GM23248 (cell line): ENCODE measurements around the gene TICAM2. TPM values are rescaled to one million over a fixed set of nuclear protein-coding genes. Genes with fewer than 3 reads are reported as not detected.
A peak's percentile ranks its signal among the peaks of the same experiment; 100 is the strongest.

Experiments
- DNase-seq: peaks from one replicate; pipeline ENCODE4 v3.0.0-alpha.2; 2015
- H2AFZ ChIP-seq: fragments of 200-600 bp; sonication (generic); 2 replicates; pipeline ENCODE4 v1.6.1; 2016; ENCODE audit warnings: antibody characterized with exemption
- H3F3A ChIP-seq: fragments of 200-600 bp; sonication (generic); 2 replicates; pipeline ENCODE4 v1.6.1; 2016; ENCODE audit warnings: mild to moderate bottlenecking, antibody characterized with exemption, mixed run types; ENCODE audit not compliant: insufficient read depth
- H3K27ac ChIP-seq: fragments of 200-600 bp; sonication (generic); 2 replicates; pipeline ENCODE4 v1.5.1; 2016; ENCODE audit warnings: mild to moderate bottlenecking
- H3K27me3 ChIP-seq: fragments of 200-600 bp; sonication (generic); replicated peaks from 2 replicates; pipeline ENCODE4 v1.6.1; 2016; ENCODE audit warnings: mild to moderate bottlenecking; ENCODE audit not compliant: insufficient read depth
- H3K36me3 ChIP-seq: fragments of 200-600 bp; sonication (generic); 2 replicates; pipeline ENCODE4 v1.6.1; 2016; ENCODE audit warnings: low read depth, mild to moderate bottlenecking
- H3K4me1 ChIP-seq: fragments of 200-600 bp; sonication (generic); 2 replicates; pipeline ENCODE4 v1.6.1; 2016; ENCODE audit warnings: mild to moderate bottlenecking; ENCODE audit not compliant: insufficient read depth
- H3K4me2 ChIP-seq: fragments of 200-600 bp; sonication (generic); one replicate; pipeline ENCODE4 v1.6.1; 2016; ENCODE audit warnings: mild to moderate bottlenecking; ENCODE audit not compliant: unreplicated experiment
- H3K4me3 ChIP-seq: fragments of 200-600 bp; sonication (generic); 2 replicates; pipeline ENCODE4 v1.5.1; 2016; ENCODE audit warnings: mild to moderate bottlenecking
- H3K79me2 ChIP-seq: fragments of 200-600 bp; sonication (generic); 2 replicates; pipeline ENCODE4 v1.6.1; 2016; ENCODE audit warnings: mild to moderate bottlenecking; ENCODE audit not compliant: insufficient read depth
- H3K9ac ChIP-seq: fragments of 200-600 bp; sonication (generic); 2 replicates; pipeline ENCODE4 v1.6.1; 2016; ENCODE audit warnings: mild to moderate bottlenecking
- H3K9me2 ChIP-seq: fragments of 200-600 bp; sonication (generic); 2 replicates; pipeline ENCODE4 v1.6.1; 2016; ENCODE audit warnings: mixed run types, mild to moderate bottlenecking, moderate library complexity; ENCODE audit not compliant: insufficient read depth
- H3K9me3 ChIP-seq: fragments of 200-600 bp; sonication (generic); one replicate; pipeline ENCODE4 v1.6.1; 2017; ENCODE audit warnings: low read depth
- H4K20me1 ChIP-seq: fragments of 200-600 bp; sonication (generic); 2 replicates; pipeline ENCODE4 v1.6.0; 2016; ENCODE audit not compliant: insufficient read depth
- EZH2 ChIP-seq: fragments of 200-600 bp; sonication (generic); IDR thresholded peaks from 2 replicates; pipeline ENCODE4 v1.6.1; 2018; ENCODE audit warnings: antibody characterized with exemption, mild to moderate bottlenecking; ENCODE audit not compliant: insufficient read depth, poor library complexity, severe bottlenecking
- EZH2phosphoT487 ChIP-seq: fragments of 200-600 bp; sonication (generic); IDR thresholded peaks from 2 replicates; pipeline ENCODE4 v1.6.1; 2018; ENCODE audit warnings: antibody characterized with exemption, moderate library complexity, mild to moderate bottlenecking, low read depth; ENCODE audit not compliant: insufficient read depth
- WGBS, 2 experiments: methylation state at CpG; one replicate each; pipeline ENCODE4 v1.1.6; 2015 to 2017; ENCODE audit warnings: low lambda C conversion rate in 2 of 2, low coverage in 1 of 2; ENCODE audit errors: missing lambda C conversion rate in 2 of 2; 5-methylcytosine and 5-hydroxymethylcytosine counted together
- in situ Hi-C: fragments of 300-500 bp; cut with MboI; formaldehyde crosslinking; loops from 2 replicates; pipeline ENCODE4 v1.15.0; 2020
- polyA plus RNA-seq: library from polyadenylated mRNA; unstranded; fragments of >200 nt; fragmentation: Nextera tagmentation; extraction: Ambion mirVana; gene quantifications from 2 replicates; pipeline ENCODE4 v1.2.1, GENCODE V29; 2016
- total RNA-seq: library from RNA; depleted of rRNA; stranded (reverse); fragments of >200 nt; shearing (Covaris generic); gene quantifications from 2 replicates; pipeline ENCODE4 v1.2.3, GENCODE V29; 2014

The TICAM2 gene
- total and polyA plus RNA-seq, 2 experiments from 2014 or later, result 1.9 to 11.3 TPM

DNA sequence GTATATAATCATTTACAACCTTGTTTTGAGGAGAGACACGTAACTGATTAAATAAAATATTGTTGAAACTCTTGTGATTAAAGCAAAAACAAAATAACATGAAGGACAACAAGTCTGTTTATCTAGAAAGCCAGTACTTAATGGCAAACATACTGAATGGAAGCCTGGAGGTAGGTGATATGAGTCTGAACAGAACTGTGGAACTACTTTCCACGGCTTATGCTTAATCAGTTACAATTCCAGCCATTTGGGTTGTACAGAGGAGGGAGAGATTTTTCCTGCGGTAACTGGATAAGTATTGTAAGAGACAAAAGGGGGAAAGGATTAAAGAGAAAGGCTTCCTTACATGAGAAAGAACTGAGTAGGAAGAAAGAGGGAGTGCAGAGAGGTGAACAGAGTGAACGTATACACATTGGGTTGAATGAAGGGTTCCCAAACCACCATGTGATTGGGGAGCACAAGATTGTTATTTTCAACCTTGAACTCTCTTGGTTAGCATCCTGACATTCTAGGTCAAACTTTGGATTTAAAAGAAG, 19.2 kb upstream of the TICAM2 start:
- Histone ChIP-seq H3K79me2 (peaks cover 94% of the 10 kb centered on the region), H3K4me1 (peaks cover 27% of the 10 kb centered on the region), H3K9ac (no peak overlapping the region), H3K9me2 (no peaks in the 10 kb centered on the region), H3K27ac (no peak overlapping the region), H3K4me2 (peak overlapping the region; percentile 5), H3K36me3 (peaks cover 34% of the 10 kb centered on the region), H3K4me3 (no peak overlapping the region), H3F3A (peaks cover 1% of the 10 kb centered on the region; the same call in 1 of the 2 replicates), H3K27me3 (no peaks in the 10 kb centered on the region), H4K20me1 (0 out of 2 replicates have a peak, but pooled peaks cover 4% of the 10 kb centered on the region), H2AFZ (no peak overlapping the region), H3K9me3 (no peaks in the 10 kb centered on the region)
- no peak for DNase-seq
- TF ChIP-seq EZH2 (no peak), EZH2phosphoT487 (no peak)
- in situ Hi-C loops, result loop anchor here (10.0 kb wide), 1 partner anchor 213 kb away; no protein-coding TSS in a partner anchor
- WGBS, 2 experiments, result 91 to 99% methylated on average over 4 of the region's 4 CpGs

DNA sequence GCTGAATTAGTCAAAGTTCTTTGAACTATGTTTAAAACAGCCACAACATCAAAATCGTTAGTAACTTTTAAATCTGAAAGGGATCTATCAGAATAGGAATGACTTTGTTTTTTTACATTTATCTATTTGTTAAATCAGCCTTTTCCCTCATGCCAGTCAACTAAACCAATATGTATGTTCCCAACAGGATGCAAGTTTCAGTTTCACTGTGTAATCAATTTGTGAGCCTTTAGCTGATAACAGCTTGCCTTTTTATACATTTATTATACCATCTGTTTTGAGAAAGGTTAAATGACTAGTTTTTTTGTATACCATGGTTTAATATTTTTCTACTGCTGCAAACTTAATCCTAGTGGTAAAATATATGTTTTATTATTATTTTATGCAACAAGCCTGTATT, 14.6 kb upstream of the TICAM2 start:
- H3K9me3 ChIP-seq, result no peaks in the 10 kb centered on the region
- peaks cover 72% of the 10 kb centered on the region for H3K36me3 ChIP-seq
- in situ Hi-C loops, result no loop called here
- 50 to 52% methylated on average over 1 of the region's 1 CpG for WGBS, 2 experiments
- H3K4me2 ChIP-seq, result no peak overlapping the region
- no peak for DNase-seq
- H3K9me2 ChIP-seq, result no peaks in the 10 kb centered on the region
- no peak overlapping the region for H3K27ac ChIP-seq
- H3K27me3 ChIP-seq, result no peaks in the 10 kb centered on the region
- peaks cover 99% of the 10 kb centered on the region for H3K79me2 ChIP-seq
- no peak overlapping the region for H3K9ac ChIP-seq
- TF ChIP-seq EZH2 (no peak), EZH2phosphoT487 (no peak)
- H2AFZ ChIP-seq, result no peak overlapping the region
- no peaks in the 10 kb centered on the region for H3F3A ChIP-seq
- no peak overlapping the region for H3K4me3 ChIP-seq
- no peaks in the 10 kb centered on the region for H4K20me1 ChIP-seq
- H3K4me1 ChIP-seq, result peaks cover 5% of the 10 kb centered on the region; the same call in 1 of the 2 replicates

- no peak for DNase-seq
- Histone ChIP-seq H3K27ac (no peak overlapping the region), H3K9ac (no peak overlapping the region), H3F3A (no peaks in the 10 kb centered on the region), H2AFZ (no peak overlapping the region), H3K79me2 (peaks cover 99% of the 10 kb centered on the region), H3K4me2 (no peak overlapping the region), H3K9me2 (no peaks in the 10 kb centered on the region), H3K4me1 (peaks cover 5% of the 10 kb centered on the region; the same call in 1 of the 2 replicates), H3K27me3 (no peaks in the 10 kb centered on the region), H3K9me3 (no peaks in the 10 kb centered on the region), H3K36me3 (peaks cover 73% of the 10 kb centered on the region), H3K4me3 (no peak overlapping the region), H4K20me1 (no peaks in the 10 kb centered on the region)
- TF ChIP-seq EZH2, result no peak
- TF ChIP-seq EZH2phosphoT487, result no peak
- in situ Hi-C loops, result no loop called here
Observed at GRCh38 chr5:115616472-115616871, 14.2 kb upstream of the TICAM2 start.

GRCh38 chr5:115611873-115612272, 9.6 kb upstream of the TICAM2 start:
- in situ Hi-C loops, result no loop called here
- TF ChIP-seq EZH2phosphoT487, result no peak
- no peak for TF ChIP-seq EZH2
- no peaks in the 10 kb centered on the region for H3K9me3 ChIP-seq
- no peak overlapping the region for H3K9ac ChIP-seq
- no peak overlapping the region for H3K27ac ChIP-seq
- peaks cover 2% of the 10 kb centered on the region; the same call in 1 of the 2 replicates for H3K4me1 ChIP-seq
- H3K4me3 ChIP-seq, result no peak overlapping the region
- no peak for DNase-seq
- H4K20me1 ChIP-seq, result no peaks in the 10 kb centered on the region
- no peaks in the 10 kb centered on the region for H3K9me2 ChIP-seq
- H3K36me3 ChIP-seq, result peaks cover 46% of the 10 kb centered on the region
- WGBS, 2 experiments, result 98 to 99% methylated on average over 5 of the region's 5 CpGs
- no peak overlapping the region for H2AFZ ChIP-seq
- H3K27me3 ChIP-seq, result no peaks in the 10 kb centered on the region
- H3F3A ChIP-seq, result peaks cover 1% of the 10 kb centered on the region; the same call in 1 of the 2 replicates
- peaks cover 99% of the 10 kb centered on the region for H3K79me2 ChIP-seq
- H3K4me2 ChIP-seq, result no peak overlapping the region

DNA sequence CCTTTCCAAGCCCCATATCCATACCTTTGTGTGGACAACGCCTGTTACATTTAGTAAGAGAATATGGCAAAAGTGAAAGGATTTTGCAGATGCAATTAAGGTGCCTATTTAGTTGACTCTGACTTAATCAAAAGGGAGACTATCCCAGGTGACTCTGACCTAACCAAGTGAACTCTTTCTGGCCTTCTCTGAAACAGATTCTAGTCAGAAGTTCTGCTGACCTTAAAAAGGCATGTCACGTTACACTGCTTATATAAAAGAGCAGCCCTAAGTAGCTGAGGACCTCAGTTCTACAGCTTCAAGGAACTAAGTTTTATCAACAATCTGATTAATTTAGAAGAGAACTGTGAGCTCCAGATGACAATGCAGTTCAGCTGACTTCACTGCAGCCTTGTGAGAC, 5.7 kb upstream of the TICAM2 start:
- no peak overlapping the region for H3K4me3 ChIP-seq
- H3K27me3 ChIP-seq, result no peaks in the 10 kb centered on the region
- H3K79me2 ChIP-seq, result peaks cover 95% of the 10 kb centered on the region
- peaks cover under 1% of the 10 kb centered on the region; the same call in 1 of the 2 replicates for H3K4me1 ChIP-seq
- H3K9ac ChIP-seq, result no peak overlapping the region
- H3K4me2 ChIP-seq, result no peak overlapping the region
- no peak overlapping the region for H2AFZ ChIP-seq
- in situ Hi-C loops, result no loop called here
- WGBS, 2 experiments, result 95 to 98% methylated on average over 2 of the region's 2 CpGs
- DNase-seq, result no peak
- peaks cover 9% of the 10 kb centered on the region for H3K36me3 ChIP-seq
- H4K20me1 ChIP-seq, result no peaks in the 10 kb centered on the region; the same call in 1 of the 2 replicates
- no peaks in the 10 kb centered on the region for H3K9me3 ChIP-seq
- no peak overlapping the region for H3K27ac ChIP-seq
- H3F3A ChIP-seq, result peaks cover 26% of the 10 kb centered on the region
- TF ChIP-seq EZH2 (no peak), EZH2phosphoT487 (no peak)
- H3K9me2 ChIP-seq, result no peaks in the 10 kb centered on the region
